HG03064 (cell line): ENCODE data around the gene F11.
"Not testable (repeated sequence)": the region's sequence is repeated elsewhere in the genome, so short reads cannot be mapped to it uniquely, and the experiment has no call there.

Experiments used
- ATAC-seq: cut with Tn5 transposase; IDR thresholded peaks from one replicate; pipeline ENCODE4 v1.9.1; 2021; ENCODE audit warnings: low read depth; ENCODE audit not compliant: unreplicated experiment

Gene F11

DNA sequence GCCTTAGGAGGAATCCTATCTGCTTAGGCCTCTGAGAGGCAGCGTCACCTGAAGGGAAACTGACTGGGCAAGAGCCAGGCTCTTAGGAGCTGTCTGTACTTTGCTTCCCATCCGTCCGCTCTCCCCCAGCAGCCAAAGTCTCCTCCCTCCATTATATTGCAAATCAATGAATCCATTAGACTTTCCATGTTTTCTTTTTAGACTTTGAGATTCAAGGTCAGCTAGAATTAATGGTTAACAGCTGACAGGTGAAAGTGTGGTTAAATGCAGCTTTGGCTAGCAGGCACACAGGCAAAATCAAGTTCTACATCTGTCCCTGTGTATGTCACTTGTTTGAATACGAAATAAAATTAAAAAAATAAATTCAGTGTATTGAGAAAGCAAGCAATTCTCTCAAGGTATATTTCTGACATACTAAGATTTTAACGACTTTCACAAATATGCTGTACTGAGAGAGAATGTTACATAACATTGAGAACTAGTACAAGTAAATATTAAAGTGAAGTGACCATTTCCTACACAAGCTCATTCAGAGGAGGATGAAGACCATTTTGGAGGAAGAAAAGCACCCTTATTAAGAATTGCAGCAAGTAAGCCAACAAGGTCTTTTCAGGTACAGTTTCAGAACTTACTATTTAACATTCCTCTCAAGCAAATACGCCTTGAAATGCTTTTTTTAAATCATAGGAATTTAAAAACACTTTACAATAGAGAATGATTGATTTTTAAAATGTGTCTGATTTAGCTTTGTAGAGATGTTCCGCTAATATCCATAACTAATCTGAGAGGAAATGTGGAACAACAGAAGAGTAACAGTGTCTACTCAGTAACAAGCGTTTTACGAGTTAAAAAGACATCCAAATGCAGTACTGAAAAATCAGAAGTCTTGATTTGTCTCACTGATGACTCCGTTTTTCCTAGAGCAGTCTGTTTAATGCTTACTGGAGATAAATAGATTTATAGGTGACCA lies at the start of gene F11:
F11 (plus strand) TSS at position 507 of the 970 bp plus-strand sequence. CDS start 948 bp downstream, outside the sequence.
- ATAC-seq: no peak

DNA sequence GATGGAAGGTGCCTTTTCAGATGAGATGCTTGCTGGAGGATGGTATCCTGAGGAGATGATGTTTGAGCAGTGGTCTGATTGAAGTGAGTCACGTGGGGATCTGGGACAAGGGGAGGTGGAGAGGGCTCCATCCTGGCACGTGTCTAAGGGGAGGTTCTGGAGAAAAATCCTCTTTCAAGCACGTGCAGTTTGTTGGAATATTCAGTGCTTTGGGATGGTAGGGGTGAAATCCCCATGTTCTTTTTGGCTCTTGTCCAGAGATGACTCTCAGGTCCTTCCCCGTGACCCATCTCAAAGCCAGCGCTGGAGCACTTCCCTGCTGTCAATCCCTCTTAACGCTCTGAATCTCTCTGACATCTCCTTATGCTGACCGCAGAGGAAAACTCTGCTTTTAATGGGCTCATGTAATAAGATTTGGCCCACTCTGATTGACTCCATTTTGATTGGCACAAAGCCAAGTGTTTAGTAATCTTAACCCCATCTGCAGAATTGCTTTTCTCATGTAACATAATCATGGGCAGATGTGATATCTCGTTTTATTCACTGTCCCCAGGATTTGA lies 49.4 kb upstream of the F11 start:
- ATAC-seq: no peak

DNA sequence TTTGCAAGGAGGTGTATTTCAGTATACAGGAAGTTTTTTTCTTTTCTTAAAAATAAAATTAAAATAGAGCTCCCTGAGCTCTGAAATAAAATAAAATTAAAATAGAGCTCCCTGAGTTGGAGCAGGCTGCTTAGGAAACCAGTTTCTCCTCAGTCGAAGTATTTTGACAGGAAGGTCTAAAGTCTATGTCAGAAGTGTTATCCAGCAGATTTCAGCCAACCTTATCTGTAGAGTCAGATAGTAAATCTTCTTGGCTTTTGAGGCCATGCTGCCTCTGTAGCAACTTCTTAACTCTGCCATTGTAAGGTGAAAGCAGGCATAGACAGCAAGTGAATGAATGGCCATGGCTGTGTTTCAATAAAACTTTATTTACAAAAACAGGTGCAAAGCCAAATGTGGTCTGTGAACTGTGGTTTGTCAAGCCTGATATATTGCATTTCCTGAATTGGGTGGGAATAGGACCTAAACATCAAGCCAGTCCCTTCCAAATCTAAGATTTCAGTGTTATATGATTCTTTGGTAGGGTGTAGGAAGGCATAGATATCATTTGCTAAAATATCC lies 48.2 kb upstream of the F11 start:
- no peak for ATAC-seq

DNA sequence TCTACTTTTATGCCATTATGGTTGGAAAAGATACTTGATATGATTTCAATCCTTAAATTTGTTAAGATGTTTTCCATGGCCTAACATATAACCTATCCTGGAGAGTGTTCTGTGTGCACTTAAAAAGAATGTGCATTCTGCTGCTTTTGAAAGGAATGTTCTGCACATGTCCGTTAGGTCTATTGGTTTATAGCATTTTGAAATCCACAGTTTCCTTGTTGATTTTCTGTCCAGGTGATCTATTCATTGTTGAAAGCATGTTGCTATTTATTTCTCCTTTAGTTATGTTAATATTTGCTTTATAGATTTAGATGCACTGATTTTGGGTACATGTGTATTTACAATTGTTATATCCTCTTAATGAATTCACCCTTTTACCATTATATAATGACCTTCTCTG lies 44.4 kb upstream of the F11 start:
- ATAC-seq: no peak

DNA sequence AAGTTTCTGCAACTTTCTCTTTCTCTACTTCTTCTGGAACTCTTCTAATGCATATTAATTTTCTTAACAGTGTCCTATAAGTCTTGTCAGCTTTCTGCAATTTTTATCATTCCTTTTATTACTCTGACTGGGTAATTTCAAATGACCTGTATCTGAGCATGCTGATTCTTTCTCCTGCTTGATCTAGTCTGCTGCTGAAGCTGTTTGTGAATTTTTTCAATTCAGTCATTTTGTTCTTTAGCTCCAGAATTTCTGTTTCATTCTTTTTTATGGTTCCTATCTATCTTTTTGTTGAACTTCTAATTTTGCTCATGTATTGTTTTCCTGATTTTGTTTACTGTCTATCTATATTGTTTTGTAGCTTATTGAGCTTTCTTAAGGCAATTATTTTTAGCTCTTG lies 40.1 kb upstream of the F11 start:
- no peak for ATAC-seq

DNA sequence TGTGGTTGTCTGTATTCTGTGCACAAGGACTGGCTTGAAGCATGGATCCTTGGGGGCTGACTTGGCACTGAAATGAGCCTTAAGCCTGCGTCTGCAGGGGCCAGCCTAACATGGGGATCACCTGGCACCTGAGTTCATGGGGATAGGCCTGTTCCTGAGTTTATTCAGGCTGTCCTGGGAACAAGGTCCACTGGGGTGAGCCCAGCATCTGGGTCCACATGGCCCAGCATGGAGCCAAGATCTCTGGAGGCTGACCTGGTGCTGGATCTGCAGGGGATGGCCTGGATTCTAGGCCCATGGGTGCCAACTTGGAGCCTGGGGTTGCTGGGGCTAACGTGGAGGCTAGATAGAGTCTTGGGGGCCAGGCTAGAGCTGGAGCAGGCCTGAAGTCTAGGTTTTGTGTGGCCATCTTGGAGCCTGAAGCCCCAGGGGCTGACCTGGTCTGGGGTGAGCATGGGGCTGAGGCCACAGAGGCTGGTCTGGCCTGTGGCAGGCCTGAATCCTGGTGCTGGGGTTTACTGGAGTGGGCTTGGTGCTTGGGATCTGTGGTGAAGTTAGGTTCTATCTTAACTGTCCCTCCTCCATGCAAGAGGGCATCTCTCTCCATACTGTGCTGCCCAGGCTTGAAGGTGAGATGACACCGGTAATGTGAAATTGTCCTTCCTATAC lies 39.3 kb upstream of the F11 start:
- no peak for ATAC-seq

DNA sequence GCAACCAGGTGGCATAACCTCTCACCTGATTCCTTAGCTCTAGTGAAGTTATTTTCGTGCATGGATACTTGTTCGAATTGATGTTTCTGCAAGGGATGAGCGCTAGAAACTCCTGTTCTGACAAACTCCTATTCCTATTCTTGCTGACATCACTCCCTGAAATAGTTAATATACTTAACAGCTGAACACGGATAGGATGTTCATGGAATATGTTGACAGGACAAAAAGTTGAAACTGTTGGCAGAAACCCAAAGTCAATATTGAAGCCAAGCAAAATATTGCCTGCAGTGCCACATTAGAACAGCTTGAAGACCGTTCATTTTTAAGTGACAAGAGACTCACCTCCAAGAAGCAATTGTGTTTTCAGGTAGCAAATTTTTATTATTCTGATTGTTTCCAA lies 38.8 kb upstream of the F11 start, which contains the start of gene KLKB1:
KLKB1 (plus strand) TSS at position 287 of the 400 bp plus-strand sequence. CDS start 689 bp downstream, outside the sequence.
- ATAC-seq: no peak

DNA sequence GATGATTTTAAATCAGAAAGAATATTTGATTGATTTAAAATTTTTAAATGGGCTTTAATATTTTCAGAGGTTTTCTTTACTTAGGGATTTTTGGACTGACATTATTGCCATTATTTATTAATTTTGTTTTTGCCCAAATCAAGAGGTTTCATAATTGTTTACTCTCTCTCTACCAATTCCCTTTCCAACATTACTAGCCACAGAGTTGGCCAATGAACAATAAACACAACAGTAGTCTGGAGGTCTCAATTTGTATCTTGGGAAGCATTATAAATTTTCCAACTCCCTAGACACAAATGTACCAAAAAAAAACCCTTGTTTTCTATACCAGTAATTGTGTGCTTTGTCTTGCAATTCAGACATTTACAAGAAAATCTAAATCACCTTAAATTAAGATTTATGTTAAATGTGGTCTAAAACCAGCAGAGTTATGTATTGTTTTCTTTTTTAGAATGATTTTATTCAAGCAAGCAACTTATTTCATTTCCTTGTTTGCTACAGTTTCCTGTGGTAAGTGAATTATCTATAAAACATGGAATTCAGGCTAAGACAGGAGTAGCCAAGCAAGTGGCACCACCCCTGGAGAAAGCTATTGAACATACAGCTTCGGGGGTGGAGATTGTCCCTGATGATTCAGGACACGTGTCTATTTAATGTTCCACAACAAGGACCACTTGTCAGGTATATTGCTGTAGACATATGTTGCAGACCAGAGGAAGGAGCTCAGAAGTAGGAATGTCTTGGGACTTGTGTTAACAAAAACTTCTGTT lies 38.1 kb upstream of the F11 start:
- no peak for ATAC-seq

DNA sequence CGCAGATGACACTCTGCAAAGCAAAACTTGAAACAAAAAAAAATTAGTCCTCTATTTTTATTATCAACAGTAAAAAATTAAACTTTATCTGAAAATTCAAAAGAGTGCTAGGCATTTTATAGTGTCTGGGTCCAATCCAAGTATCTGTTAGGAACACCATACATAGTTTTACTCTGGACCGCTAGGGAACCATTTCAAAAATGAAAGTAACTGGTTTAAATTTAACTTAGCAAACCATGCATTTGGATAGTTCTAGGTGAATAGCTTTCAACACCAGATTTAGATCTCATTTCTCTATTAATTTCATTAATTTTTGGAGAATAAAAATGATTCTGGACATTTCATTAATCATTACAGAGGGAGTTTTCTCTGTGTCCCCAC lies 37.5 kb upstream of the F11 start:
- ATAC-seq: no peak

DNA sequence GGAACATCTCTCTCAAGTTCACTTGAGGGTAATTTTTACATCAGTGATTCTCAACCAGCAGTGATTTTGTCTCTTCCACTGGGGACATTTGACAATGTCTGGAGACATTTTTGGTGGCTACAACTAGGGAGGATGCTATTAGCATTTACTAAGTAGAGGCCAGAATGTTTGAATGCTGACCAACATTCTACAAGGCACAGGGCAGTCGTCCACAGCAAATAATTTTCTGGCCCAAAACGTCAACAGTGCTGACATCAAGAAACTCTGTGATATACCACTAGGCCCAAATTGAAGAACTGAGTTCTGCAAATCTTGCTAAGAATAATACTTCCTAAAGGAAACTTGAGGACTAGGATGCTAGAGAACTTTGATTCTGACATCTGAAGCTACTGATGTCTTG lies 31.6 kb upstream of the F11 start:
- ATAC-seq: no peak

DNA sequence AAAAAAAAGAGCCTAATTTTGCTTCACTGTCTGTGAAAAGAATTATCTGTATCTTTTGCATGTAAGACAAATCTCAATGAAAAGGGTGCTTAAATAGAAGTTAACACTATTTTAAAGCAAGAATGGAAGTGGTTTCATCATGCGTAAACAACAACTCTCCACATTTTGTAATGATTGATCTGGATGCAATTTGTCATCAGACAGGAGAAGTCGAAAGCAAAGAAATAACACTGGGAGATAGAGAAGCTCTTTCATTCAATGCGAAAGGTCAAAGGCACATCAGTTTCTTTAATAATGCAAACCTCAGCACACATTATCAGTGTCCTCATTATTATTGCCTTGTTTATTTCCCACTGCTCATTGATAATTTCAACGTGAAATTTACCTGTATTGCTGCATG lies 29.9 kb upstream of the F11 start:
- ATAC-seq: no peak

DNA sequence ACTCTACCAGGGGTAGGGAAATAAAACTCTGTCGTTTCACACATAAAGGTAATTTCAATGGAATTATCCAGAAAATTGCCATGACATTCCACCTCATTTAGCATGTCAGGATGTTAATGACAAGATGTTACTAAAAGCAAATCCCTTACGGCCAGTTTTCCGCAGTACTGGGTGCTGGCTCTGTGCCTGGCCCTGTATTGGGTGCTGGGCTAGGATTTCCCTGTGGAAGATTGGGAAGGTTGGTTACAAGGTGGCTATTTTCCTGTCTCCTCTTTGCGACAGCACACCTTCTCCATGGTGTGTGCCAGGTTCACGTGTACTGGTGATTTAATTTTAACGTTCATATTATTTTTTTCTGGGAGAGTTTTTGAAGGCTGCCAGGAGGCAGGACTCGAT lies 25.5 kb upstream of the F11 start:
- ATAC-seq: no peak

DNA sequence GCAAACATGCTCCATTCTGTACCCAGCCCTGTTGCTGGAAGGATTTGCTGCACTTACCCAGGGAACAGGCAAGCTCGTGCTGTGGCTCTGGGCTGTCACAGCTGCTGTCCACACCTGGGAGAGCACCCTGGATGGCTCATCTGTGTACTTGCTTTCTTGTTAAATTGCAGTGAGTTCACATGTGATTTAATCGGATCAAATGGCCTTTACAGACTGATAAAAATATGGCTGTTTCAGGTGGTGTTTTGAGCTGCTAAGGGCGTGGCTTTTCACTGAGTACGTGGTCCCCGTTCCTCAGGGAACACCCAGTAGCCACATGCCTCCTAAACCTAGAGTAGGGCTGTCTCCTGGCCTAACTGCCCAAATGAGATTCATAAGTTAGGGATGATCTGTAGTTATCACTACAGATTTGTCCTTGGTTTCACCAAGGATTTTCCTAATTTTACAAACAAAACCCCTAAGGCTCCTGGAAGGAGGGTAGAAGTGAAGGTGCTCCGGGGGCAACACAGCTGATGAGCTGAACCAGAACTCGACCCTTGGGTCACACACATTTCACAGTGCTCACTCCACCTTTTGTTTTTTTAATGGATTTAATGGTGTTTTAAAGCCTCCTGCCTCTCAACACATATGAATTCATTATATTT lies 25.0 kb upstream of the F11 start:
- ATAC-seq: no peak

DNA sequence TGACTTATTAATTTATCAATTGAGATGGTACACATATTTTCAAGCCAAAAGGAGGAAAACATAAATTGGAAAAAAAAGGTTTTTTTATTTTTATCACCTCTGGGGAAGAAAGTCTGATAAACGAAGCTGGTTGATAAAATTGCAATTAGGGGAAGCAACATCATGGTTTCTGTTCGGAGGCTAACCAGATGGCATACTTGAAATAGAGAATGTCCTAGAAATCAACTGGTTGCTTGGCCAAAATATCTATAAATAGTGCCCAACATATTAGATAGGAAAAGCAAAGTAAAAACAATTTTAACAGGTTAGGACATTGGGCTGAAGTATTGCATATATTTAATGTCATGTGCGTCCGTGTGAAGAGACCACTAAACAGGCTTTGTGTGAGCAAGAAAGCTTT lies 24.4 kb upstream of the F11 start:
- no peak for ATAC-seq

DNA sequence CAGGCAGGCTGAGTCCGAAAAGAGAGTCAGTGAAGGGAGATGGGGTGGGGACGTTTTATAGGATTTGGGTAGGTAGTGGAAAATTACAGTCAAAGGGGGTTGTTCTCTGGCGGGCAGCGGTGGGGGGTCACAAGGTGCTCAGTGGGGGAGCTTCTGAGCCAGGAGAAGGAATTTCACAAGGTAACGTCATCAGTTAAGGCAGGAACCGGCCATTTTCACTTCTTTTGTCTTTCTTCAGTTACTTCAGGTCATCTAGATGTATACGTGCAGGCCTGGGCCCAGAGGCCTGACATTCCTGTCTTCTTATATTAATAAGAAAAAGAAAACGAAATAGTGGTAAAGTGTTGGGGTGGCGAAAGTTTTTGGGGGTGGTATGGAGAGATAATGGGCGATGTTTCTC lies 24.0 kb upstream of the F11 start:
- not testable (repeated sequence) for ATAC-seq

DNA sequence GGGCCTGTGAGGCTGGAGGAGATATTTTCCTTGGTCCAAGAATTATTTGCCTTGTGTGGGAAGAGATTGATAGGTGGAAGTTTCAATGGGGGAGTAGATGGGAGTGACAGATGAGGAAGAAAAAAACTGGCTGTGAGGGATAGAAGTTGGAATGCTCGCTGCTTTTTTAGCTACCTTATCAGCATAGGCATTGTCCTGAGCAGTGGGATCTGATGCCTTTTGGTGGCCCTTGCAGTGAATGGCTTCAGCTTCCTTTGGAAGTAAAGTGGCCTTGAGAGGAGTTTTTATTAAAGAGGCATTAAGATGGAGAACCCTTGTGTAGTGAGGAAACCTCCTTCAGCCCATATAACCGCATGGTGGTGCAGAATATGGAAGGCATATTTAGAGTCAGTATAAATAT lies 22.7 kb upstream of the F11 start:
- ATAC-seq: no peak

DNA sequence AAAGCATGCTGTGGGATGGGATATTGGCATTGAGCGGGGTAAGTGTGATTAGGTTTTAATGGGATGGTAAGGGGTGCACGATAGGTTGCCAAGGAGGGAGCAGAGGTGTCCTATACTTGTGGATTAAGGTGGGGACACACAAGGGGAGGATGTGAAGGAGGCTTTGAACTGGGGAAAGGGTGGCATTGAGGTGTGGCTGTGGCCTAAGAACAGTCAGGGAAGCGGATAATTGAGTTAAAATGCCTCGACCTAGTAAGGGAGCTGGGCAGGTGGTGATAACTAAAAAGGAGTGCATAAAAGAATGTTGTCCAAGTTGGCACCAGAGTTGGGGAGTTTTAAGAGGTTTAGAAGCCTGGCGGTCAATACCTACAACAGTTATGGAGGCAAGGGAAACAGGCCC lies 21.2 kb upstream of the F11 start:
- no peak for ATAC-seq

DNA sequence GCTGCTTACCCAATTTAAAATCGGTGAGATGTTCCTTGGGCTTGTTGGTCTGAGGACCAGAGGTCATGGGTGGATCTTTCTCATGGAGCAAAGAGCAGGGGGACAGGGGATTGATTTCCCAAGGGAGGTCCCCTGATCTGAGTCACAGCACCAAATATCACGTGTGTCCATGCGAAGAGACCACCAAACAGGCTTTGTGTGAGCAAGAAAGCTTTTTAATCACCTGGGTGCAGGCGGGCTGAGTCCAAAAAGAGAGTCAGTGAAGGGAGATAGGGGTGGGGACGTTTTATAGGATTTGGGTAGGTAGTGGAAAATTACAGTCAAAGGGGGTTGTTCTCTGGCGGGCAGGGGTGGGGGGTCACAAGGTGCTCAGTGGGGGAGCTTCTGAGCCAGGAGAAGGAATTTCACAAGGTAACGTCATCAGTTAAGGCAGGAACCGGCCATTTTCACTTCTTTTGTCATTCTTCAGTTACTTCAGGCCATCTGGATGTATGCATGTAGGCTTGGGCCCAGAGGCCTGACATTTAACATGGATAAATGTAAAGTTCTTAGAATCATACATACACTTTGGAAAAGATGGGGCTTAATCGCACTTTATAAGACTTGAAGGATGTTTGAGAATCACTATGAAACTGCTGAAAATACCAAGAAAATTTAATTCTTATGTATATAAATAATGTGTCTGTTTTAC lies 18.8 kb upstream of the F11 start:
- not testable (repeated sequence) for ATAC-seq

DNA sequence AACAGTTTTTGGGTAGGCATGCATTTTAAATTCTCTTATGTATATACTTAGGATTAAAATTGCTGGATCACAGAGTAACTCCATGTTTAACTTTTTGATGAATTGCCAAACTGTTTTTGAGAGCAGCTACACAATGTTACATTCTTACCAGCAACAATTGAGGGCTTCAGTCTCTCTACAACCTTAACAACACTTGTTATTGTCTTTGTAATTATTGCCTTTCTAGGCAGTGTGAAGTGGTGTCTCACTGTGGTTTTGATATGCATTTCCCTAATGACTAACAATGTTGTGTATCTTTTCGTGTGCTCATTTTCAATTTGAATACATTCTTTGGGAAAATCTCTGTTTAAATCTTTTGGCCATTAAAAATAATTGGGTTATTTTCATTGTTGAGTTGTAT lies 17.3 kb upstream of the F11 start:
- no peak for ATAC-seq
